Airway epithelial cell (primary cell): ENCODE measurements around the gene SUN2. TPM values are rescaled to one million over a fixed set of nuclear protein-coding genes. Genes with fewer than 3 reads are reported as not detected.

Source experiments
- total RNA-seq: library from RNA; depleted of rRNA; stranded (reverse); fragments of >200 nt; gene quantifications from 2 replicates; pipeline ENCODE4 v1.2.3, GENCODE V29; 2015

SUN2 gene, protein sequence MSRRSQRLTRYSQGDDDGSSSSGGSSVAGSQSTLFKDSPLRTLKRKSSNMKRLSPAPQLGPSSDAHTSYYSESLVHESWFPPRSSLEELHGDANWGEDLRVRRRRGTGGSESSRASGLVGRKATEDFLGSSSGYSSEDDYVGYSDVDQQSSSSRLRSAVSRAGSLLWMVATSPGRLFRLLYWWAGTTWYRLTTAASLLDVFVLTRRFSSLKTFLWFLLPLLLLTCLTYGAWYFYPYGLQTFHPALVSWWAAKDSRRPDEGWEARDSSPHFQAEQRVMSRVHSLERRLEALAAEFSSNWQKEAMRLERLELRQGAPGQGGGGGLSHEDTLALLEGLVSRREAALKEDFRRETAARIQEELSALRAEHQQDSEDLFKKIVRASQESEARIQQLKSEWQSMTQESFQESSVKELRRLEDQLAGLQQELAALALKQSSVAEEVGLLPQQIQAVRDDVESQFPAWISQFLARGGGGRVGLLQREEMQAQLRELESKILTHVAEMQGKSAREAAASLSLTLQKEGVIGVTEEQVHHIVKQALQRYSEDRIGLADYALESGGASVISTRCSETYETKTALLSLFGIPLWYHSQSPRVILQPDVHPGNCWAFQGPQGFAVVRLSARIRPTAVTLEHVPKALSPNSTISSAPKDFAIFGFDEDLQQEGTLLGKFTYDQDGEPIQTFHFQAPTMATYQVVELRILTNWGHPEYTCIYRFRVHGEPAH
- 81.4 and 85.8 TPM in 2 replicates for total RNA-seq

GRCh38 chr22:38755911-38756532 lies at the start of gene SUN2:
SUN2 (minus strand) TSS chr22:38755998; CDS start chr22:38752628, 3,370 bp downstream.

GRCh38 chr22:38793721-38794466 lies 38.1 kb upstream of the SUN2 start, which contains the start of gene DNAL4:
DNAL4 (minus strand) TSS chr22:38794143; CDS start chr22:38782731, 11,412 bp downstream.

DNA sequence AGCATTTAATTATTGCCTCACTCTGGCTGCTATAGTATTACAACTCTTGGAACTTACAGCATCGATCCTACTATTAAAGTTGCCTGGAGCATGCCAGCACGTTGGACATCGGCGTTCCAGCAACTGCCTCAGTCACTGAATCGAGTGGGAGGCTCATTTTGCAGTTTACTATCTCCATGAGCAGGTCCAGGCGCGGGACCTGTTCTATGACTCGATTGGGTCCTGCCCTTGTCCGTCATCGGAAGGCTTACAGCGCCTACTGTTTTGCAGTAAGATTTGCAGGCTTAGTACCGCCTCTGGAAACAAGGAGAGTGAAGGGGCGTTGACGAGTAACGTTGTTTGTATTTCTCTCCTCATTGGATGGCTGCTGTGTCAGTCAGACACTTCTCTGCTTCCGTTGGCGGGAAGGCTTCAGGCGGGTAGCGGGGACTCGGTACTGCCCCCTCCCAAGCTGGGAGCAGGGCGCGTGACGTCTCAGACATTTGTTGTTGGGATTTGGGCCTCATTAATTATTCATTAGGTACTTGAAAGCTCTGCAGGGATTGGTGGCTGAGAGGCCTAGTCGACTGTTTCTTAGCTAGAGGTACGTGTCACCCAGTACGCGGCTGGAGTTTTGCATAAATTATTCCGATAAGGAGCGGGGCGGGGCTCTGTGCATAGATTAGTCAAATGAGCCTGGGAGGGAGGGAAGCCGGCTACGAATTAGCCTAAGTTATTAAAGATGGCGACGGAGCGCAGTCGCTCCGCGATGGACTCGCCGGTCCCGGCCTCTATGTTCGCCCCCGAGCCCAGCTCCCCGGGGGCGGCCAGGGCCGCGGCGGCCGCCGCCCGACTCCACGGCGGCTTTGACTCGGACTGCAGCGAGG lies 50.3 kb downstream of the SUN2 start, which contains the start of gene GTPBP1:
TSS of gene GTPBP1 (plus strand) at position 710 of the 866 bp plus-strand sequence. CDS start at position 722, 12 bp downstream.

GRCh38 chr22:38700789-38701628 lies 54.8 kb downstream of the SUN2 start, which contains the start of gene JOSD1:
JOSD1 (minus strand) TSS chr22:38700943; CDS start chr22:38699987, 956 bp downstream.

Other genes with a start within 250 kb of the SUN2 start
- 122 and 230 TPM in 2 replicates for gene DDX17, start 249.7 kb downstream of the SUN2 start, total RNA-seq
- gene DMC1, start 185.8 kb downstream of the SUN2 start, total RNA-seq = 1.6 and 24.8 TPM in 2 replicates
- gene FAM227A, start 99.6 kb downstream of the SUN2 start, total RNA-seq = 0.98 and 2.6 TPM in 2 replicates
- 24.1 and 30.4 TPM in 2 replicates for gene CBY1, start 99.4 kb downstream of the SUN2 start, total RNA-seq
- 72.0 and 78.9 TPM in 2 replicates for gene TOMM22, start 74.0 kb downstream of the SUN2 start, total RNA-seq
- 39.9 and 62.0 TPM in 2 replicates for gene JOSD1, start 55.1 kb downstream of the SUN2 start, total RNA-seq
- 19.3 and 29.7 TPM in 2 replicates for gene GTPBP1, start 50.1 kb downstream of the SUN2 start, total RNA-seq
- gene DNAL4, start 38.1 kb upstream of the SUN2 start, total RNA-seq = 20.5 and 23.1 TPM in 2 replicates
- 0.19 and 0.21 TPM in 2 replicates for gene NPTXR, start 88.0 kb upstream of the SUN2 start, total RNA-seq
- gene CBX6, start 116.2 kb upstream of the SUN2 start, total RNA-seq = 12.4 and 19.2 TPM in 2 replicates
- 0.49 TPM in 1 of 2 replicates, not detected in the other for gene APOBEC3A, start 201.6 kb upstream of the SUN2 start, total RNA-seq
- 0.70 and 1.3 TPM in 2 replicates for gene APOBEC3B, start 226.3 kb upstream of the SUN2 start, total RNA-seq